Spleen (tissue), 11 donors: ENCODE measurements around the gene C10orf62. TPM values are rescaled to one million over a fixed set of nuclear protein-coding genes. Genes with fewer than 3 reads are reported as not detected.

Experiments used
- DNase-seq: peaks from one replicate; pipeline ENCODE4 v3.0.0-alpha.2; 2020
- H3K27ac ChIP-seq, 8 donors: fragments of 200-600 bp; sonication (generic) in 7 of 8; 1 replicate in 4 of 8; 2 replicates in 4 of 8; pipeline versions ENCODE4 v1.5.0 to v1.8.0; 2016 to 2021; ENCODE audit warnings: inconsistent platforms in 4 of 8, mild to moderate bottlenecking in 4 of 8, moderate library complexity in 1 of 8
- H3K27me3 ChIP-seq, 7 donors: fragments of 200-600 bp; sonication (generic) in 6 of 7; replicated peaks in 1 of 7; 1 replicate in 4 of 7; 2 replicates in 3 of 7; pipeline versions ENCODE4 v1.5.0 to v1.8.0; 2016 to 2021; ENCODE audit warnings: inconsistent platforms in 3 of 7, mild to moderate bottlenecking in 1 of 7
- H3K36me3 ChIP-seq, 6 donors: fragments of 200-600 bp; sonication (generic) in 5 of 6; 1 replicate in 4 of 6; 2 replicates in 2 of 6; pipeline versions ENCODE4 v1.5.0 to v1.8.0; 2016 to 2021; ENCODE audit warnings: inconsistent platforms in 2 of 6
- H3K4me1 ChIP-seq, 6 donors: fragments of 200-600 bp; sonication (generic) in 5 of 6; 1 replicate in 3 of 6; 2 replicates in 3 of 6; pipeline versions ENCODE4 v1.5.0 to v1.8.0; 2016 to 2021; ENCODE audit warnings: inconsistent platforms in 3 of 6
- H3K4me3 ChIP-seq, 8 donors: fragments of 200-600 bp; sonication (generic) in 7 of 8; 1 replicate in 4 of 8; 2 replicates in 4 of 8; pipeline versions ENCODE4 v1.5.0 to v1.8.0; 2016 to 2021; ENCODE audit warnings: inconsistent platforms in 4 of 8, mild to moderate bottlenecking in 4 of 8, moderate library complexity in 2 of 8
- H3K9me3 ChIP-seq, 8 donors: fragments of 200-600 bp; sonication (generic) in 7 of 8; 1 replicate in 4 of 8; 2 replicates in 4 of 8; pipeline versions ENCODE4 v1.5.0 to v1.8.0; 2016 to 2021; ENCODE audit warnings: inconsistent platforms in 4 of 8
- POLR2A ChIP-seq, 3 donors: fragments of 450-650 bp; IDR thresholded peaks; one replicate each; pipeline ENCODE4 v1.5.1; 2017; ENCODE audit warnings: antibody characterized with exemption in 3 of 3, mild to moderate bottlenecking in 1 of 3
- POLR2AphosphoS5 ChIP-seq, 3 donors: sonication (generic); formaldehyde crosslinking; IDR thresholded peaks; one replicate each; pipeline ENCODE4 v1.5.1; 2017; ENCODE audit warnings: antibody characterized with exemption in 3 of 3
- WGBS, 5 donors: extraction: QIAGEN DNeasy Blood & Tissue Kit in 3 of 5; methylation state at CpG; one replicate each; pipeline versions ENCODE4 v1.1.5 to v1.1.7; 2013 to 2018; 5-methylcytosine and 5-hydroxymethylcytosine counted together
- intact Hi-C: fragments of 100-400 bp; cut with DNase I; formaldehyde crosslinking; loops from one replicate; pipeline ENCODE4 v1.15.0; 2023; ENCODE audit warnings: low total_unique reads
- polyA plus RNA-seq, 3 donors: library from polyadenylated mRNA; stranded (reverse); fragments of 200-250 nt; gene quantifications; one replicate each; pipeline ENCODE4 v1.2.1, GENCODE V29; 2013
- total RNA-seq, 7 donors: library from RNA; depleted of rRNA in 3 of 7; stranded (reverse); fragments of >200 nt in 3 of 7; fragmentation: NEBNext Ultra II Directional in 4 of 7; extraction: Animal tissue kit (Norgen Biotek cat#: 25700) in 4 of 7; gene quantifications; one replicate each; pipeline versions ENCODE4 v1.1.0 to v1.2.1, GENCODE V29; 2016 to 2021
- TF ChIP-seq, protein P1 (sequence below), 11 experiments: fragments of 200-600 bp in 7 of 11; fragments of 450-650 bp in 4 of 11; sonication (generic) in 4 of 11; IDR thresholded peaks in 8 of 11; conservative IDR thresholded peaks in 3 of 11; 1 replicate in 7 of 11; 2 replicates in 4 of 11; pipeline versions ENCODE4 v1.4.0 to v1.8.0; 2016 to 2021; ENCODE audit warnings: antibody characterized with exemption in 11 of 11, inconsistent platforms in 4 of 11, mild to moderate bottlenecking in 1 of 11
- donor health status: healthy with polysubstance abuse.
- donor health status: DM: no; HTN: no; CAD: no; lungs with moderate emphysema.
- donor health status: DM: no; HTN: no; CAD: no.
- donor health status: Bipolar disorder and iron deficiency.
- donor health status: healthy.
- donor health status: DM: no; HTN: no; CAD: no.
- donor health status: DM: yes; HTN: yes; CAD: no.

C10orf62 gene
- total and polyA plus RNA-seq, 10 donors = not detected

DNA sequence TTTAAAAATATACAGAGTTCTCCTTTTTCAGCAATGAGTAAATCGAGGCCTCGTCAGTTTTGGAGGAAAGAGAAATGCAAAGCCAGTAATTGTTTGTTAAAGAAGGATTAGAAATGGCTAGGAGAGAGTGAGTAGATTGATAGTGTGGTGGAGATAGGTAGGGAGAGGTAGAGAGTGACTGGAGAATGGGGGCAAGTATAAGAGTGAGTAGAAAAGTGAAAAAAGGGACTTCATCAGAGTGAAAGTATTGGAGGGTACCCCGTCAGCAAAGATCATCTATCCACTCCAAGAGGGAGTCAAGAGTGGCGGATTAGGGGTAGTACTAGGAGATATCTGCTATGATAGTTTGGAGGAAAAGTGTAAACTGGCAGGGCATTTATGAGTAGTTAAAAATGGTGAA lies 26.2 kb upstream of the C10orf62 start:
- Histone ChIP-seq H3K27me3 (no peaks in the 10 kb centered on the region), H3K9me3 (no peaks in the 10 kb centered on the region), H3K4me3 (no peak overlapping the region), H3K36me3 (peaks cover 0 to 10% (median 2%) of the 10 kb centered on the region in 6 donors), H3K27ac (no peak overlapping the region), H3K4me1 (peaks cover 0 to 5% (median 0%) of the 10 kb centered on the region in 6 donors)
- 91 to 96% (median 95%) methylated on average over 4 of the region's 4 CpGs for WGBS, 5 donors
- TF ChIP-seq POLR2A (IDR thresholded peaks at IDR 0.05) = no peak
- TF ChIP-seq, protein P1, sequence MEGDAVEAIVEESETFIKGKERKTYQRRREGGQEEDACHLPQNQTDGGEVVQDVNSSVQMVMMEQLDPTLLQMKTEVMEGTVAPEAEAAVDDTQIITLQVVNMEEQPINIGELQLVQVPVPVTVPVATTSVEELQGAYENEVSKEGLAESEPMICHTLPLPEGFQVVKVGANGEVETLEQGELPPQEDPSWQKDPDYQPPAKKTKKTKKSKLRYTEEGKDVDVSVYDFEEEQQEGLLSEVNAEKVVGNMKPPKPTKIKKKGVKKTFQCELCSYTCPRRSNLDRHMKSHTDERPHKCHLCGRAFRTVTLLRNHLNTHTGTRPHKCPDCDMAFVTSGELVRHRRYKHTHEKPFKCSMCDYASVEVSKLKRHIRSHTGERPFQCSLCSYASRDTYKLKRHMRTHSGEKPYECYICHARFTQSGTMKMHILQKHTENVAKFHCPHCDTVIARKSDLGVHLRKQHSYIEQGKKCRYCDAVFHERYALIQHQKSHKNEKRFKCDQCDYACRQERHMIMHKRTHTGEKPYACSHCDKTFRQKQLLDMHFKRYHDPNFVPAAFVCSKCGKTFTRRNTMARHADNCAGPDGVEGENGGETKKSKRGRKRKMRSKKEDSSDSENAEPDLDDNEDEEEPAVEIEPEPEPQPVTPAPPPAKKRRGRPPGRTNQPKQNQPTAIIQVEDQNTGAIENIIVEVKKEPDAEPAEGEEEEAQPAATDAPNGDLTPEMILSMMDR (IDR thresholded peaks at IDR 0.05 in 8 of 11, conservative IDR thresholded peaks at IDR 0.05 in 3 of 11) = no peak
- TF ChIP-seq POLR2AphosphoS5 (IDR thresholded peaks at IDR 0.05) = no peak
- no peak for DNase-seq
- intact Hi-C loops = no loop called here

DNA sequence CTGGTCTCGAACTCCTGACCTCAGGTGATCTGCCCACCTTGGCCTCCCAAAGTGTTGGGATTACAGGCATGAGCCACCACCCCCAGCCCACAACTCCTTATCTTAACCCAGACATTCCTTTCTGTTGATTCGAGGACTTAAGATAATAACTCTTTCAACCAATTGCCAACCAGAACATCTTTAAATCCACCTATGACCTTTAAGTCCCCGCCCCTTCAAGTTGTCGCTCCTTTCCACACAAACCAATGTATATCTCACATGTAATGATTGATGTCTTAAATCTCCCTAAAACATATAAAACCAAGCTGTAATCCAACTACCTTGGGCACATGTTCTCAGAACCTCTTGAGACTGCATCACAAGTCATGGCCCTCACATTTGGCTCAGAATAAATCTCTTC lies 24.7 kb upstream of the C10orf62 start:
- TF ChIP-seq POLR2A (IDR thresholded peaks at IDR 0.05) = no peak
- TF ChIP-seq, protein P1 (IDR thresholded peaks at IDR 0.05 in 8 of 11, conservative IDR thresholded peaks at IDR 0.05 in 3 of 11) = no peak
- no peak for TF ChIP-seq POLR2AphosphoS5 (IDR thresholded peaks at IDR 0.05)
- Histone ChIP-seq H3K4me1 (peaks cover 0 to 5% (median 0%) of the 10 kb centered on the region in 6 donors), H3K9me3 (no peaks in the 10 kb centered on the region), H3K4me3 (no peak overlapping the region), H3K36me3 (peaks cover 0 to 24% (median 8%) of the 10 kb centered on the region in 6 donors), H3K27ac (no peak overlapping the region), H3K27me3 (no peaks in the 10 kb centered on the region)
- DNase-seq = peak; percentile 3
- 90 to 95% (median 93%) methylated on average over 4 of the region's 4 CpGs for WGBS, 5 donors
- intact Hi-C loops = no loop called here

DNA sequence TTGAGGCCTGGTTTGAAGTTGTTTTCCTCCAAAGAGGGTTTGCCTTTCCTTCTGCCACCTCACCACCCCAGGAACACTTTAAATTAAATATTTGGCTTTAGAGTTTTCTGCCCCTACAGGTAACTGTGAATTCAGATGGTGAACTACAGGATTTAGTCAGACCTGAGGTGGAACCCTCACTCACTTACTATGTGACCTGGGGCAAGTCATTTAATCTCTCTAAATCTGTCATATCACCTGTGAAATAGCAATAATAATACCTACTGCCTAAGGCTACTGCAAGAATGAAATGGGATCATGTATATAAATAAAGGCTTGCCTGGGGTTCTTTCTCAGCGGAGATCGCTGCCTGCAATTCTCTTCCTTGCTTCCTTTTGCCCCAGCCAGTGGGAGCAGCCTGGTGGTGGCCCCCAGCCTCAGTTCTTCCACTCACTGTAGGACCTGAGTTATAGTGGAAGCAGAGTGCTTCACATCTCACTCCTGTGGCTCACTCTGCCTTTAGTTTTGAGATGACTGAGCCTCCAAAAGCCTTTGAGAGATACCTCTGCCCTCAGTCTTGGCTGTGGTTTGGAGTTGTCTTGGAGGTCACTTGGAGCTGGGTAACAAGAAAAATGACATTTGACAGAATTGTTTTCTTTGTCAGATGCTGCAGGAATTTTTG lies 23.1 kb upstream of the C10orf62 start:
- TF ChIP-seq, protein P1 (IDR thresholded peaks at IDR 0.05 in 8 of 11, conservative IDR thresholded peaks at IDR 0.05 in 3 of 11) = no peak
- no peak for TF ChIP-seq POLR2A (IDR thresholded peaks at IDR 0.05)
- TF ChIP-seq POLR2AphosphoS5 (IDR thresholded peaks at IDR 0.05) = no peak
- 73 to 98% (median 87%) methylated on average over 2 of the region's 2 CpGs for WGBS, 5 donors
- Histone ChIP-seq H3K27me3 (no peaks in the 10 kb centered on the region), H3K27ac (no peak overlapping the region), H3K4me1 (no peaks in the 10 kb centered on the region), H3K4me3 (no peak overlapping the region), H3K9me3 (no peaks in the 10 kb centered on the region), H3K36me3 (peaks cover 0 to 41% (median 13%) of the 10 kb centered on the region in 6 donors)
- intact Hi-C loops = no loop called here
- DNase-seq = no peak

DNA sequence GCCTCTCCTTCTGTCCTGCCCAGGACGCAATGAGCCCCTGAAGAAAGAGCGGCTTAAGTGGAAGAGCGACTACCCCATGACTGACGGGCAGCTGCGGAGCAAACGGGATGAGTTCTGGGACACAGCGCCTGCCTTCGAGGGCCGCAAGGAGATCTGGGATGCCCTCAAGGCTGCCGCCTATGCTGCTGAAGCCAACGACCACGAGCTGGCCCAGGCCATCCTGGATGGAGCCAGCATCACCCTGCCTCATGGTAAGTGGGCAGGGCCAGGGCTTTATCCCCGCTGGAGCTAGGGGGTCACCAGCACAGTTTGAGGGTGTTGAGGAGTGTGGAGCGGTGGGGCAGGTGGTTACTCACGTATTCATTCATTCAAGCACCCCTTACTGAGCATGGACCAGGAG lies 21.6 kb upstream of the C10orf62 start:
- no peaks in the 10 kb centered on the region for H3K27me3 ChIP-seq
- no peaks in the 10 kb centered on the region for H3K9me3 ChIP-seq
- H3K36me3 ChIP-seq = peaks cover 0 to 47% (median 13%) of the 10 kb centered on the region in 6 donors
- TF ChIP-seq POLR2A (IDR thresholded peaks at IDR 0.05) (no peak), POLR2AphosphoS5 (IDR thresholded peaks at IDR 0.05) (no peak)
- TF ChIP-seq, protein P1 (IDR thresholded peaks at IDR 0.05 in 8 of 11, conservative IDR thresholded peaks at IDR 0.05 in 3 of 11) = no peak
- H3K4me3 ChIP-seq = no peak overlapping the region
- intact Hi-C loops = no loop called here
- WGBS, 5 donors = 89 to 96% (median 95%) methylated on average over 15 of the region's 15 CpGs
- no peak overlapping the region for H3K27ac ChIP-seq
- peaks cover 0 to 11% (median 8%) of the 10 kb centered on the region in 6 donors for H3K4me1 ChIP-seq
- peak; percentile 49 for DNase-seq
